IPS DF 19.7 (cell line): ENCODE data around the gene GID8.
"Not testable (repeated sequence)": the region's sequence is repeated elsewhere in the genome, so short reads cannot be mapped to it uniquely, and the experiment has no call there.

Source experiments
- DNase-seq: peaks from one replicate; pipeline ENCODE4 v3.0.0-alpha.2; 2013; ENCODE audit warnings: low read depth, low spot score

Gene GID8

GRCh38 chr20:62958388-62959100 is 20.6 kb downstream of the GID8 start:
- no peak for DNase-seq

GRCh38 chr20:62959101-62959971 is 21.4 kb downstream of the GID8 start:
- DNase-seq = no peak

- no peak for DNase-seq
Observed at GRCh38 chr20:62959998-62960436, 22.1 kb downstream of the GID8 start.

GRCh38 chr20:62960446-62961309 is 22.7 kb downstream of the GID8 start:
- DNase-seq = not testable (repeated sequence)

- no peak for DNase-seq
Observed at GRCh38 chr20:62961310-62961783, 23.4 kb downstream of the GID8 start.

- DNase-seq = no peak
Observed at GRCh38 chr20:62961799-62962198, 23.9 kb downstream of the GID8 start.

- DNase-seq = no peak
Observed at GRCh38 chr20:62962221-62962879, 24.4 kb downstream of the GID8 start.

- DNase-seq = no peak
Observed at GRCh38 chr20:62962891-62963613, 25.1 kb downstream of the GID8 start.

- DNase-seq = no peak
Observed at GRCh38 chr20:62963614-62964397, 25.9 kb downstream of the GID8 start.

GRCh38 chr20:62964700-62965099 is 26.8 kb downstream of the GID8 start:
- no peak for DNase-seq

GRCh38 chr20:62965363-62965771 is 27.4 kb downstream of the GID8 start:
- DNase-seq = no peak

GRCh38 chr20:62966212-62967148 is 28.5 kb downstream of the GID8 start:
- DNase-seq = no peak

- no peak for DNase-seq
Observed at GRCh38 chr20:62967149-62967501, 29.2 kb downstream of the GID8 start.

- DNase-seq = no peak
Observed at GRCh38 chr20:62967628-62968351, 29.8 kb downstream of the GID8 start.

- no peak for DNase-seq
Observed at GRCh38 chr20:62968378-62969178, 30.6 kb downstream of the GID8 start.

GRCh38 chr20:62969179-62969760 is 31.3 kb downstream of the GID8 start:
- DNase-seq = no peak

- DNase-seq = no peak
Observed at GRCh38 chr20:62969939-62970306, 32.0 kb downstream of the GID8 start.
